GM23248 (cell line): ENCODE results near the gene STAT1. TPM values are rescaled to one million over a fixed set of nuclear protein-coding genes. Genes with fewer than 3 reads are reported as not detected.

Experiments
- DNase-seq: peaks from one replicate; pipeline ENCODE4 v3.0.0-alpha.2; 2015
- H2AFZ ChIP-seq: fragments of 200-600 bp; sonication (generic); 2 replicates; pipeline ENCODE4 v1.6.1; 2016; ENCODE audit warnings: antibody characterized with exemption
- H3F3A ChIP-seq: fragments of 200-600 bp; sonication (generic); 2 replicates; pipeline ENCODE4 v1.6.1; 2016; ENCODE audit warnings: mild to moderate bottlenecking, antibody characterized with exemption, mixed run types; ENCODE audit not compliant: insufficient read depth
- H3K27ac ChIP-seq: fragments of 200-600 bp; sonication (generic); 2 replicates; pipeline ENCODE4 v1.5.1; 2016; ENCODE audit warnings: mild to moderate bottlenecking
- H3K27me3 ChIP-seq: fragments of 200-600 bp; sonication (generic); replicated peaks from 2 replicates; pipeline ENCODE4 v1.6.1; 2016; ENCODE audit warnings: mild to moderate bottlenecking; ENCODE audit not compliant: insufficient read depth
- H3K36me3 ChIP-seq: fragments of 200-600 bp; sonication (generic); 2 replicates; pipeline ENCODE4 v1.6.1; 2016; ENCODE audit warnings: low read depth, mild to moderate bottlenecking
- H3K4me1 ChIP-seq: fragments of 200-600 bp; sonication (generic); 2 replicates; pipeline ENCODE4 v1.6.1; 2016; ENCODE audit warnings: mild to moderate bottlenecking; ENCODE audit not compliant: insufficient read depth
- H3K4me2 ChIP-seq: fragments of 200-600 bp; sonication (generic); one replicate; pipeline ENCODE4 v1.6.1; 2016; ENCODE audit warnings: mild to moderate bottlenecking; ENCODE audit not compliant: unreplicated experiment
- H3K4me3 ChIP-seq: fragments of 200-600 bp; sonication (generic); 2 replicates; pipeline ENCODE4 v1.5.1; 2016; ENCODE audit warnings: mild to moderate bottlenecking
- H3K79me2 ChIP-seq: fragments of 200-600 bp; sonication (generic); 2 replicates; pipeline ENCODE4 v1.6.1; 2016; ENCODE audit warnings: mild to moderate bottlenecking; ENCODE audit not compliant: insufficient read depth
- H3K9ac ChIP-seq: fragments of 200-600 bp; sonication (generic); 2 replicates; pipeline ENCODE4 v1.6.1; 2016; ENCODE audit warnings: mild to moderate bottlenecking
- H3K9me2 ChIP-seq: fragments of 200-600 bp; sonication (generic); 2 replicates; pipeline ENCODE4 v1.6.1; 2016; ENCODE audit warnings: mixed run types, mild to moderate bottlenecking, moderate library complexity; ENCODE audit not compliant: insufficient read depth
- H3K9me3 ChIP-seq: fragments of 200-600 bp; sonication (generic); one replicate; pipeline ENCODE4 v1.6.1; 2017; ENCODE audit warnings: low read depth
- H4K20me1 ChIP-seq: fragments of 200-600 bp; sonication (generic); 2 replicates; pipeline ENCODE4 v1.6.0; 2016; ENCODE audit not compliant: insufficient read depth
- EZH2 ChIP-seq: fragments of 200-600 bp; sonication (generic); IDR thresholded peaks from 2 replicates; pipeline ENCODE4 v1.6.1; 2018; ENCODE audit warnings: antibody characterized with exemption, mild to moderate bottlenecking; ENCODE audit not compliant: insufficient read depth, poor library complexity, severe bottlenecking
- EZH2phosphoT487 ChIP-seq: fragments of 200-600 bp; sonication (generic); IDR thresholded peaks from 2 replicates; pipeline ENCODE4 v1.6.1; 2018; ENCODE audit warnings: antibody characterized with exemption, moderate library complexity, mild to moderate bottlenecking, low read depth; ENCODE audit not compliant: insufficient read depth
- WGBS, 2 experiments: methylation state at CpG; one replicate each; pipeline ENCODE4 v1.1.6; 2015 to 2017; ENCODE audit warnings: low lambda C conversion rate in 2 of 2, low coverage in 1 of 2; ENCODE audit errors: missing lambda C conversion rate in 2 of 2; 5-methylcytosine and 5-hydroxymethylcytosine counted together
- in situ Hi-C: fragments of 300-500 bp; cut with MboI; formaldehyde crosslinking; loops from 2 replicates; pipeline ENCODE4 v1.15.0; 2020
- polyA plus RNA-seq: library from polyadenylated mRNA; unstranded; fragments of >200 nt; fragmentation: Nextera tagmentation; extraction: Ambion mirVana; gene quantifications from 2 replicates; pipeline ENCODE4 v1.2.1, GENCODE V29; 2016
- total RNA-seq: library from RNA; depleted of rRNA; stranded (reverse); fragments of >200 nt; shearing (Covaris generic); gene quantifications from 2 replicates; pipeline ENCODE4 v1.2.3, GENCODE V29; 2014

The STAT1 gene
- total and polyA plus RNA-seq, 2 experiments from 2014 or later, result 227 to 237 TPM

DNA sequence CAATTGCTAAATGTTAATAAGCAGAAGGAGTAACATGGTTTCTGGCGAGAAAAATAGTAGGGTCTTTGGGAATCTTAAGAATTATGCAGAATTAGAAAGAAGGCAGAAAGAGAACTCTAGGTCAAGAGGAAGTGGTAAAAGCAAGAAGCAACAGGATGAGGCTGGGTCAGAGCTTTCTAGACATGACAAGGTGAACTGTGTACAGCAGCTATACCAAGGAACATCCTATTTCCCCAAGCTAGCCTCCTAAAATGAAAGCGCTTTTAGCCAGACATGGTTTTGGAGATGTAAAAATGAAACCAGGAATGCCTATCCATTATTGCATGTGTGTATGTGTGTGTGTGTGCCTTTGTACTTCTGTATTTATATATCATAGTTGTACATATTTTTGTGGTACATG lies 42.3 kb upstream of the STAT1 start:
- no peaks in the 10 kb centered on the region for H3K9me2 ChIP-seq
- no peaks in the 10 kb centered on the region for H3K36me3 ChIP-seq
- peaks cover 19% of the 10 kb centered on the region for H3K4me1 ChIP-seq
- H4K20me1 ChIP-seq, result no peaks in the 10 kb centered on the region
- H3K9me3 ChIP-seq, result no peaks in the 10 kb centered on the region
- H3K27me3 ChIP-seq, result no peaks in the 10 kb centered on the region
- no peak overlapping the region for H3K27ac ChIP-seq
- TF ChIP-seq EZH2 (no peak), EZH2phosphoT487 (no peak)
- DNase-seq, result no peak
- no peak overlapping the region for H3K4me2 ChIP-seq
- no peaks in the 10 kb centered on the region for H3K79me2 ChIP-seq
- 0 out of 2 replicates have a peak overlapping the region, but pooled peaks have one; percentile 21 for H2AFZ ChIP-seq
- H3F3A ChIP-seq, result peaks cover 18% of the 10 kb centered on the region
- no peak overlapping the region for H3K9ac ChIP-seq
- 99 to 100% methylated on average over 2 of the region's 2 CpGs for WGBS, 2 experiments
- in situ Hi-C loops, result loop anchor here (10.0 kb wide), 1 partner anchor 99 kb away; the partner anchor contains the start of gene STAT4
- H3K4me3 ChIP-seq, result no peak overlapping the region

- no peaks in the 10 kb centered on the region for H4K20me1 ChIP-seq
- TF ChIP-seq EZH2phosphoT487 (no peak), EZH2 (no peak)
- DNase-seq, result no peak
- no peak overlapping the region for H3K4me3 ChIP-seq
- no peaks in the 10 kb centered on the region for H3K27me3 ChIP-seq
- in situ Hi-C loops, result loop anchor here (10.0 kb wide), 1 partner anchor 102 kb away; the partner anchor contains the start of gene STAT4
- WGBS, 2 experiments, result 71 to 76% methylated on average over 6 of the region's 6 CpGs
- H3F3A ChIP-seq, result peaks cover 45% of the 10 kb centered on the region
- no peaks in the 10 kb centered on the region for H3K79me2 ChIP-seq
- H3K9ac ChIP-seq, result no peak overlapping the region
- H3K4me2 ChIP-seq, result no peak overlapping the region
- H2AFZ ChIP-seq, result no peak overlapping the region
- H3K9me2 ChIP-seq, result no peaks in the 10 kb centered on the region
- no peaks in the 10 kb centered on the region for H3K9me3 ChIP-seq
- H3K27ac ChIP-seq, result no peak overlapping the region
- peaks cover 46% of the 10 kb centered on the region for H3K4me1 ChIP-seq
- H3K36me3 ChIP-seq, result no peaks in the 10 kb centered on the region
Measured at GRCh38 chr2:191053256-191053655, 39.3 kb upstream of the STAT1 start.

- Histone ChIP-seq H3K79me2 (no peaks in the 10 kb centered on the region), H3K9me3 (no peaks in the 10 kb centered on the region), H3K36me3 (no peaks in the 10 kb centered on the region), H3K9me2 (no peaks in the 10 kb centered on the region), H3K27me3 (no peaks in the 10 kb centered on the region), H3K4me1 (peaks cover 54% of the 10 kb centered on the region), H3F3A (peaks cover 50% of the 10 kb centered on the region), H3K4me3 (no peak overlapping the region), H4K20me1 (no peaks in the 10 kb centered on the region), H3K27ac (peak overlapping the region; percentile 95), H3K4me2 (peak overlapping the region; percentile 78), H2AFZ (peak overlapping the region; percentile 63), H3K9ac (0 out of 2 replicates have a peak overlapping the region, but pooled peaks have one; percentile 73)
- TF ChIP-seq EZH2, result no peak
- TF ChIP-seq EZH2phosphoT487, result no peak
- in situ Hi-C loops, result loop anchor here (10.0 kb wide), 1 partner anchor 103 kb away; the partner anchor contains the start of gene STAT4
- DNase-seq, result peak; percentile 80
- WGBS, 2 experiments, result 29 to 30% methylated on average over 10 of the region's 10 CpGs
Measured at GRCh38 chr2:191051825-191052778, 38.1 kb upstream of the STAT1 start.

- H3K79me2 ChIP-seq, result no peaks in the 10 kb centered on the region
- 49 to 56% methylated on average over 3 of the region's 3 CpGs for WGBS, 2 experiments
- no peaks in the 10 kb centered on the region for H3K27me3 ChIP-seq
- H3K27ac ChIP-seq, result peak overlapping the region; percentile 95
- peak; percentile 52 for DNase-seq
- no peaks in the 10 kb centered on the region for H3K9me2 ChIP-seq
- H2AFZ ChIP-seq, result peak overlapping the region; percentile 2; the same call in 1 of the 2 replicates
- H4K20me1 ChIP-seq, result no peaks in the 10 kb centered on the region
- no peaks in the 10 kb centered on the region for H3K36me3 ChIP-seq
- peaks cover 50% of the 10 kb centered on the region for H3F3A ChIP-seq
- TF ChIP-seq EZH2phosphoT487, result no peak
- TF ChIP-seq EZH2, result no peak
- peaks cover 57% of the 10 kb centered on the region for H3K4me1 ChIP-seq
- peak overlapping the region; percentile 73 for H3K9ac ChIP-seq
- peak overlapping the region; percentile 78 for H3K4me2 ChIP-seq
- in situ Hi-C loops, result loop anchor here (10.0 kb wide), 1 partner anchor 104 kb away; the partner anchor contains the start of gene STAT4
- no peaks in the 10 kb centered on the region for H3K9me3 ChIP-seq
- H3K4me3 ChIP-seq, result peak overlapping the region; percentile 33; the same call in 1 of the 2 replicates
Measured at GRCh38 chr2:191051177-191051576, 37.2 kb upstream of the STAT1 start.
